ENCODE results near the gene CDC25A.
A peak's percentile ranks its signal among the peaks of the same experiment; 100 is the strongest.

Gene CDC25A

GRCh38 chr3:48189321-48189720 lies 1.1 kb upstream of the CDC25A start:
- no peak overlapping the region for H3K9ac ChIP-seq (ENCODE audit: low read length)

GRCh38 chr3:48187579-48188265 lies 495 bp downstream of the CDC25A start:
- no peaks in the 10 kb centered on the region for H3K4me1 ChIP-seq (ENCODE audit: control insufficient read depth, insufficient read depth, low read length)
- peak overlapping the region; percentile 91 for H3K4me3 ChIP-seq (ENCODE audit: low read length)
- H3K36me3 ChIP-seq (ENCODE audit: control insufficient read depth, insufficient read depth, low read length) = no peaks in the 10 kb centered on the region
- H3K27ac ChIP-seq (ENCODE audit: low read depth, low read length) = no peak overlapping the region
- H3K9ac ChIP-seq (ENCODE audit: low read length) = no peak overlapping the region
- no peaks in the 10 kb centered on the region for H3K27me3 ChIP-seq (ENCODE audit: control insufficient read depth, insufficient read depth, low read length)

More at GRCh38 chr3:48189321-48189720, 1.1 kb upstream of the CDC25A start:
- H3K36me3 ChIP-seq (ENCODE audit: control insufficient read depth, insufficient read depth, low read length) = no peaks in the 10 kb centered on the region
- no peak overlapping the region for H3K4me3 ChIP-seq (ENCODE audit: low read length)
- no peaks in the 10 kb centered on the region for H3K4me1 ChIP-seq (ENCODE audit: control insufficient read depth, insufficient read depth, low read length)
- no peak overlapping the region for H3K27ac ChIP-seq (ENCODE audit: low read depth, low read length)
- H3K27me3 ChIP-seq (ENCODE audit: control insufficient read depth, insufficient read depth, low read length) = no peaks in the 10 kb centered on the region

GRCh38 chr3:48187301-48187578 lies 977 bp downstream of the CDC25A start:
- Histone ChIP-seq H3K4me1 (ENCODE audit: control insufficient read depth, insufficient read depth, low read length) (no peaks in the 10 kb centered on the region), H3K9ac (ENCODE audit: low read length) (no peak overlapping the region), H3K27me3 (ENCODE audit: control insufficient read depth, insufficient read depth, low read length) (no peaks in the 10 kb centered on the region), H3K4me3 (ENCODE audit: low read length) (peak overlapping the region; percentile 91), H3K36me3 (ENCODE audit: control insufficient read depth, insufficient read depth, low read length) (no peaks in the 10 kb centered on the region), H3K27ac (ENCODE audit: low read depth, low read length) (no peak overlapping the region)

GRCh38 chr3:48186631-48187300 lies 1.5 kb downstream of the CDC25A start:
- H3K4me3 ChIP-seq (ENCODE audit: low read length) = peak overlapping the region; percentile 91
- H3K4me1 ChIP-seq (ENCODE audit: control insufficient read depth, insufficient read depth, low read length) = no peaks in the 10 kb centered on the region
- H3K27me3 ChIP-seq (ENCODE audit: control insufficient read depth, insufficient read depth, low read length) = no peaks in the 10 kb centered on the region
- H3K36me3 ChIP-seq (ENCODE audit: control insufficient read depth, insufficient read depth, low read length) = no peaks in the 10 kb centered on the region
- no peak overlapping the region for H3K9ac ChIP-seq (ENCODE audit: low read length)
- no peak overlapping the region for H3K27ac ChIP-seq (ENCODE audit: low read depth, low read length)

- Histone ChIP-seq H3K36me3 (ENCODE audit: control insufficient read depth, insufficient read depth, low read length) (no peaks in the 10 kb centered on the region), H3K9ac (ENCODE audit: low read length) (no peak overlapping the region), H3K27ac (ENCODE audit: low read depth, low read length) (no peak overlapping the region)
These were observed 3.1 kb downstream of the CDC25A start for GRCh38 chr3:48185129-48185528.

GRCh38 chr3:48184299-48184698 lies 3.9 kb downstream of the CDC25A start:
- Histone ChIP-seq H3K27ac (ENCODE audit: low read depth, low read length) (no peak overlapping the region), H3K27me3 (ENCODE audit: control insufficient read depth, insufficient read depth, low read length) (no peaks in the 10 kb centered on the region), H3K4me1 (ENCODE audit: control insufficient read depth, insufficient read depth, low read length) (no peaks in the 10 kb centered on the region), H3K9ac (ENCODE audit: low read length) (no peak overlapping the region), H3K4me3 (ENCODE audit: low read length) (no peak overlapping the region), H3K36me3 (ENCODE audit: control insufficient read depth, insufficient read depth, low read length) (no peaks in the 10 kb centered on the region)

More at GRCh38 chr3:48185129-48185528, 3.1 kb downstream of the CDC25A start:
- Histone ChIP-seq H3K4me3 (ENCODE audit: low read length) (no peak overlapping the region), H3K4me1 (ENCODE audit: control insufficient read depth, insufficient read depth, low read length) (no peaks in the 10 kb centered on the region), H3K27me3 (ENCODE audit: control insufficient read depth, insufficient read depth, low read length) (no peaks in the 10 kb centered on the region)

GRCh38 chr3:48180531-48181253 lies 7.5 kb downstream of the CDC25A start:
- no peak overlapping the region for H3K9ac ChIP-seq (ENCODE audit: low read length)
- H3K27ac ChIP-seq (ENCODE audit: low read depth, low read length) = no peak overlapping the region

GRCh38 chr3:48180021-48180420 lies 8.2 kb downstream of the CDC25A start:
- H3K9ac ChIP-seq (ENCODE audit: low read length) = no peak overlapping the region
- H3K27me3 ChIP-seq (ENCODE audit: control insufficient read depth, insufficient read depth, low read length) = no peaks in the 10 kb centered on the region
- no peaks in the 10 kb centered on the region for H3K36me3 ChIP-seq (ENCODE audit: control insufficient read depth, insufficient read depth, low read length)
- H3K4me1 ChIP-seq (ENCODE audit: control insufficient read depth, insufficient read depth, low read length) = no peaks in the 10 kb centered on the region
- H3K27ac ChIP-seq (ENCODE audit: low read depth, low read length) = no peak overlapping the region
- no peak overlapping the region for H3K4me3 ChIP-seq (ENCODE audit: low read length)

More at GRCh38 chr3:48180531-48181253, 7.5 kb downstream of the CDC25A start:
- no peaks in the 10 kb centered on the region for H3K4me1 ChIP-seq (ENCODE audit: control insufficient read depth, insufficient read depth, low read length)
- no peaks in the 10 kb centered on the region for H3K27me3 ChIP-seq (ENCODE audit: control insufficient read depth, insufficient read depth, low read length)
- no peaks in the 10 kb centered on the region for H3K36me3 ChIP-seq (ENCODE audit: control insufficient read depth, insufficient read depth, low read length)
- no peak overlapping the region for H3K4me3 ChIP-seq (ENCODE audit: low read length)

- Histone ChIP-seq H3K4me3 (ENCODE audit: low read length) (no peak overlapping the region), H3K36me3 (ENCODE audit: control insufficient read depth, insufficient read depth, low read length) (no peaks in the 10 kb centered on the region), H3K27me3 (ENCODE audit: control insufficient read depth, insufficient read depth, low read length) (no peaks in the 10 kb centered on the region), H3K9ac (ENCODE audit: low read length) (no peak overlapping the region), H3K4me1 (ENCODE audit: control insufficient read depth, insufficient read depth, low read length) (no peaks in the 10 kb centered on the region), H3K27ac (ENCODE audit: low read depth, low read length) (no peak overlapping the region)
These were observed 10.1 kb downstream of the CDC25A start for GRCh38 chr3:48178072-48178471.

GRCh38 chr3:48157950-48158376 lies 30.3 kb downstream of the CDC25A start:
- Histone ChIP-seq H3K4me3 (ENCODE audit: low read length) (no peak overlapping the region), H3K9ac (ENCODE audit: low read length) (no peak overlapping the region), H3K4me1 (ENCODE audit: control insufficient read depth, insufficient read depth, low read length) (no peaks in the 10 kb centered on the region), H3K27me3 (ENCODE audit: control insufficient read depth, insufficient read depth, low read length) (no peaks in the 10 kb centered on the region), H3K27ac (ENCODE audit: low read depth, low read length) (no peak overlapping the region), H3K36me3 (ENCODE audit: control insufficient read depth, insufficient read depth, low read length) (peaks cover 2% of the 10 kb centered on the region)

GRCh38 chr3:48157202-48157840 lies 30.9 kb downstream of the CDC25A start:
- peaks cover 2% of the 10 kb centered on the region for H3K36me3 ChIP-seq (ENCODE audit: control insufficient read depth, insufficient read depth, low read length)
- no peak overlapping the region for H3K9ac ChIP-seq (ENCODE audit: low read length)
- H3K27me3 ChIP-seq (ENCODE audit: control insufficient read depth, insufficient read depth, low read length) = no peaks in the 10 kb centered on the region
- H3K4me1 ChIP-seq (ENCODE audit: control insufficient read depth, insufficient read depth, low read length) = no peaks in the 10 kb centered on the region
- no peak overlapping the region for H3K27ac ChIP-seq (ENCODE audit: low read depth, low read length)
- H3K4me3 ChIP-seq (ENCODE audit: low read length) = no peak overlapping the region

- peaks cover 2% of the 10 kb centered on the region for H3K36me3 ChIP-seq (ENCODE audit: control insufficient read depth, insufficient read depth, low read length)
- H3K27ac ChIP-seq (ENCODE audit: low read depth, low read length) = no peak overlapping the region
- H3K4me3 ChIP-seq (ENCODE audit: low read length) = no peak overlapping the region
- H3K4me1 ChIP-seq (ENCODE audit: control insufficient read depth, insufficient read depth, low read length) = peaks cover 2% of the 10 kb centered on the region
- H3K27me3 ChIP-seq (ENCODE audit: control insufficient read depth, insufficient read depth, low read length) = no peaks in the 10 kb centered on the region
- no peak overlapping the region for H3K9ac ChIP-seq (ENCODE audit: low read length)
These were observed 32.1 kb downstream of the CDC25A start for GRCh38 chr3:48156163-48156562.
